Activated gamma-delta T cell treated with anti-CD3 and anti-CD28 coated beads, Interleukin-2, amount 50 U/mL, for 16 hours (primary cell): ENCODE data around the gene HTN1.
"Not testable (repeated sequence)": the region's sequence is repeated elsewhere in the genome, so short reads cannot be mapped to it uniquely, and the experiment has no call there.

Experiments
- DNase-seq: peaks from one replicate; pipeline ENCODE4 v3.0.0-alpha.2; 2020; ENCODE audit warnings: low read depth

The HTN1 gene

GRCh38 chr4:70050138-70050537, at the start of gene HTN1:
Gene HTN1, plus strand, starts transcription at chr4:70050438. Its CDS starts 2,639 bp downstream, at chr4:70053077.
- DNase-seq, result not testable (repeated sequence)

GRCh38 chr4:70000711-70001110, 49.5 kb upstream of the HTN1 start:
- no peak for DNase-seq

DNA sequence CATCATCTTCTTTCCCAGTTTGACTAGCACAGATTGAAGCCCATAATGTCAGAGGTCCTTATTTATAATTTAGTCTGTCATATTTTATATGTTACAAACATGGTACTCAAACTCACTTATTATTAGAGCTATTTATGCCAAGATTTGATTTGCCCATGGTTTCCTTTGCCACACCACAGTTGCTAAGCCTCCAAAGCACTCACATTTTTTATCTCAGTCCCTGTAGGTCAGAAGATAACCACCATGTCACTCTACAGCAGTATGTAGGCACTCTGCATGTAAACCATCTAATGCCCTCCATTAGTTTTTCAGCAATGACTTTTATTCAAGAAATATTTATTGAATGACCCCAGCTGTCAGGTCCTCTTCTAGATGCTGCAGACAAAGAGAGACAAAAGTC, 47.7 kb upstream of the HTN1 start:
- no peak for DNase-seq

- DNase-seq, result no peak
Measured at GRCh38 chr4:70008771-70009170, 41.5 kb upstream of the HTN1 start.

DNA sequence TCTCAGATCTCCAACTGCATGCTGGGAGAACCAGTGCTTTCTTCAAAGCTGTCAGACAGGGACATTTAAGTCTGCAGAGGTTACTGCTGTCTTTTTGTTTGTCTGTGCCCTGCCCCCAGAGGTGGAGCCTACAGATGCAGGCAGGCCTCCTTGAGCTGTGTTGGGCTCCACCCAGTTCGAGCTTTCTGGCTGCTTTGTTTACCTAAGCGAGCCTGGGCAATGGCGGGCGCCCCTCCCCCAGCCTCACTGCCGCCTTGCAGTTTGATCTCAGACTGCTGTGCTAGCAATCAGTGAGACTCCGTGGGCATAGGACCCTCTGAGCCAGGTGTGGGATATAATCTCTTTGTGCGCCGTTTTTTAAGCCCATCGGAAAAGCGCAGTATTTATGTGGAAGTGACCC, 31.2 kb upstream of the HTN1 start:
- DNase-seq, result not testable (repeated sequence)

- DNase-seq, result no peak
Measured at GRCh38 chr4:70023218-70023617, 27.0 kb upstream of the HTN1 start.

DNA sequence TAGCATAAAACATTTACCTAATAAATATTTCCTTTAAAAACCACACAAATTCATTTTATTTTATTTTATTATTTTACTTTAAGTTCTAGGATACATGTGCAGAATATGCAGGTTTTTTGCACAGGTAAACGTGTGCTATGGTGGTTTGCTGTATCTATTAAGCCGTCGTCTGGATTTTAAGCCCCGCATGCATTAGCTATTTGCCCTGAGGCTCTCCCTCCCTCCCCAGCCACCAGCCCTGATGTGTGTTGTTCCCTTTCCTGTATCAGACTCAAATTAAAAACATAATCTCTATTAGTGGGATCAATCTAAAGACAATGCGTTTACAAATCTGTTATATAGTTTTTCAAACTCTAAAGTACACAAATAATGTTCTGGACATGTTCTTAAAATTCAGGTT, 23.2 kb upstream of the HTN1 start:
- no peak for DNase-seq

DNA sequence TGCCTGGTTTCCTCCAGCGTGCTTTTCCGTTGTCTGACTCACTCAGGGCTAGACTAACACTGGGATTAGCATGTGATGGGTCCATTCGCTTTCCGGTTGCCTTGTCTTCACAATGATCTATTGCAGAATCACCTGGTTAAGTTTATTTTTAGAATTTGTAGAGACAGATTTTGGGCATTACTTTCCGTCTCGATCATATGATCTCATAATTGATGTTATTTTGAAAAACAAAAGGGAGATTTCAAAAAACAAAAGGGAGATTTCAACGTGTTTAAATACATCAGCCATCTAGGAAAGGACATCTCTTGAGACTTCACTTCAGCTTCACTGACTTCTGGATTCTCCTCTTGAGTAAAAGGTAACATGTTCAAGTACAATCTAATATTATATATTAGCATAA, 22.1 kb upstream of the HTN1 start, which contains the start of gene HTN3:
HTN3 (plus strand) TSS at position 301 of the 400 bp plus-strand sequence. CDS start 2,282 bp downstream, outside the sequence.
- DNase-seq, result not testable (repeated sequence)

- DNase-seq, result not testable (repeated sequence)
Measured at GRCh38 chr4:70037559-70037958, 12.7 kb upstream of the HTN1 start.

DNA sequence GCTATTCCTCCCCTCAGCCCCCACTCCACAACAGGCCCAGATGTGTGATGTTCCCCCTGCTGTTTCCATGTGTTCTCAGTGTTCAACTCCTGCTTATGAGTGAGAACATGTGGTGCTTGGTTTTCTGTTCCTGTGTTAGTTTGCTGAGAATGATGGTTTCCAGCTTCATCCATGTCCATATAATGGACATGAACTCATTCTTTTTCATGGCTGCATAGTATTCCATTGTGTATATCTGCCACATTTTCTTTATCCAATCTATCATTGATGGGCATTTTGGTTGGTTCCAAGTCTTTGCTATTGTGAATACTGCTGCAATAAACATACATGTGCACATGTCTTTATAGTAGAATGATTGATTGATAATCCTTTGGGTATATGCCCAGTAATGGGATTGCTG, 10.3 kb upstream of the HTN1 start:
- not testable (repeated sequence) for DNase-seq

DNA sequence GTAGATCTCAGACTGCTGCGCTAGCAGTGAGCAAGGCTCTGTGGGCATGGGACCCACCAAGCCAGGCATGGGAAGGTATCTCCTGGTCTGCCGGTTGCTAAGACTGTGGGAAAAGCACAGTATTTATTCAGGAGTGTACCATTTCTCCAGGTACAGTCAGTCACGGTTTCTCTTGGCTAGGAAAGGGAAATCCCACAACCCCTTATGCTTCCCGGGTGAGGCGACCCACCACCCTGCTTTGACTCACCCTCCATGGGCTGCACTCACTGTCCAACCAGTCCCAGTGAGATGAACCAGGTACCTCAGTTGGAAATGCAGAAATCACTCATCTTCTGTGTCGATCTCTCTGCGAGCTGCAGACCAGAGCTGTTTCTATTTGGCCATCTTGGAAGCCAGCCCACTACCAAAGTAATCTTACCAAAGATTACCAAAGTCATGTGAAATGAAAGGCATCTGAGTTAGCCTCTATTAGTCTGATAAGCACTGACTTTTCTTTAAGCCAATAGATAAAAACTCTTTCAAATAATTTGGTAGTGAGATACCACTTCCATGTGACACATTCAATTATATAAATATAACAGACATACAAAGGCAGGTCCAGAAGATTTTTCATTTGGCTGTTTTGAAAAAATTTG, 8.5 kb upstream of the HTN1 start:
- DNase-seq, result no peak

DNA sequence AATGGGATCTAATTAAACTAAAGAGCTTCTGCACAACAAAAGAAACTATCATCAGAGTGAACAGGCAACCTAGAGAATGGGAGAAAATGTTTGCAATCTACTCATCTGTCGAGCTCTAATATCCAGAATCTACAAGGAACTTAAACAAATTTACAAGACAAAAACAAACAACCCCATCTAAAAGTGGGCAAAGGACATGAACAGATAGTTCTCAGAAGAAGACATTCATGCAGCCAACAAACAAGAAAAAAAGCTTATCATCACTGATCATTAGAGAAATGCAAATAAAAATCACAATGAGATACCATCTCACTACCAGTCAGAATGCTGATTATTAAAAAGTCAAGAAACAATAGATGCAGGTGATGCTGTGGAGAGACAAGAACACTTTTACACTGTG, 6.3 kb downstream of the HTN1 start:
- not testable (repeated sequence) for DNase-seq

DNA sequence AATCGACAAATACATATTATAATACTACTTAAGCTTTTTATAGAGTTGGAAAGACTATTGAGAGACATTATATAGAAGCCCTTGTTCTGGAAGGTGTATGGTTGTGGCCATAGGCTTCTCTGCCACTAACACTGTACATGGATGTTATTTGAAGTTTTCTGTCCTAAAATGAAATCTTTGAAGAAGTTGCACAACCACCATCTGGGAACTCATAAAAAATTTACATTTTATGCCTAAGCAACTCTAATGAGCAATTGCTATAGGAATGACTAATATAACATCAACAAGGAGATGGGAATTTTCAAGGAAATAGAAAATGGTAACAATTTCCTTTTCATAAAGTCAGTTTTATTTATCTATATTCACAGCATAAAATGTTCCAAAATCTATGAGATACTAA, 7.4 kb downstream of the HTN1 start:
- DNase-seq, result no peak

GRCh38 chr4:70059149-70059548, 8.9 kb downstream of the HTN1 start:
- DNase-seq, result no peak

- no peak for DNase-seq
Measured at GRCh38 chr4:70062000-70062399, 11.8 kb downstream of the HTN1 start.

DNA sequence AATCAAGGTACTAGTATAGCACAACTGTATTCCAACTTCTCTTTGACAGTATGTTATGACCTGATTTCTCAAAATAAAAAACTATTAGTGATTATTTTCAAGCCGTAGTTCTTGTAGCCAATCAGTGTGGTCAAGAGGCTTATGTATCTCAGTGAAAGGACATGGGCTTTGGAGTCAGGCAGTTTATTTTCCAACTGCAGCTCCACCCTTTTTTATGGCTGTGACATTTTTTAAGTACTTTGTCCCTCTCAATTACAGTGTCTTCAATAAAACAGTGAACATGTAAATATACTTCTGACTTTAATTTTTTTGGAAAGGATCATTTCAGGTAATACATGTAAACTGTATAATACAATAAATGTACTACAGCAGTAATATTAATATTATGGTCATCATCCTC, 30.0 kb downstream of the HTN1 start:
- DNase-seq, result no peak

DNA sequence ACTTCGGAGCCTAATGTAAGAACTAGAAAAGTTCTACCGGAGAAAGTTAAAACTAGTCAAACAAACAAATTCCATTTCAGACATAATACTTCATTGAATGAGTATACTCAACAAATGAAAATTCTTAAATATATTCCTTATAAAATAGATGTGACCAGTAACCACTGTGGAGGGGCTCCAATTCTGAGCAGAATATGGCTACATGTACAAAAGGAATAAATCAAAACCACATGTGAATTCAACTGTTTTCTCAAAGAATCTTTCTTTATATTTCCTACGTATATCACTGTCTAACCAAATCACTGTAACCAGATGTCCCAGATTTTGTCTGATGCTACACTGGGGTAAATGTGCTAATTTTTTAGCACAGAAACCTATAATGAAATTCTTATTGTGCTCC, 49.0 kb downstream of the HTN1 start:
- DNase-seq, result no peak
